Gastrocnemius medialis (tissue), 4 donors: Measurements from ENCODE around the gene SETX. TPM values are rescaled to one million over a fixed set of nuclear protein-coding genes. Genes with fewer than 3 reads are reported as not detected.
A peak's percentile ranks its signal among the peaks of the same experiment; 100 is the strongest.

Experiments used
- ATAC-seq, 2 donors: fragments of 150-250 bp; one replicate each; pipeline ENCODE4 v1.9.1; 2016
- DNase-seq, 2 donors: peaks; one replicate each; pipeline ENCODE4 v3.0.0-alpha.2; 2019
- H3K27ac ChIP-seq, 4 donors: fragments of 200-600 bp; sonication (generic); 1 replicate in 1 of 4; 2 replicates in 3 of 4; pipeline ENCODE4 v1.5.1; 2016 to 2018; ENCODE audit warnings: mild to moderate bottlenecking in 2 of 4, moderate library complexity in 1 of 4
- H3K27me3 ChIP-seq, 3 donors: fragments of 200-600 bp; sonication (generic) in 2 of 3; 1 replicate in 1 of 3; 2 replicates in 2 of 3; pipeline versions ENCODE4 v1.5.1 to v1.6.0; 2016 to 2019; ENCODE audit warnings: mild to moderate bottlenecking in 1 of 3, moderate library complexity in 1 of 3
- H3K36me3 ChIP-seq, 2 donors: fragments of 200-600 bp; sonication (generic) in 1 of 2; one replicate each; pipeline ENCODE4 v1.5.1; 2017 to 2018
- H3K4me1 ChIP-seq, 2 donors: fragments of 200-600 bp; sonication (generic) in 1 of 2; one replicate each; pipeline ENCODE4 v1.5.1; 2016 to 2017; ENCODE audit warnings: mild to moderate bottlenecking in 2 of 2
- H3K4me3 ChIP-seq, 4 donors: fragments of 200-600 bp; sonication (generic) in 3 of 4; 1 replicate in 1 of 4; 2 replicates in 3 of 4; pipeline ENCODE4 v1.5.1; 2016 to 2019; ENCODE audit warnings: mild to moderate bottlenecking in 2 of 4
- H3K9me3 ChIP-seq, 3 donors: fragments of 200-600 bp; sonication (generic) in 2 of 3; 1 replicate in 1 of 3; 2 replicates in 2 of 3; pipeline ENCODE4 v1.5.1; 2016 to 2019
- CTCF ChIP-seq, 5 experiments: fragments of 450-650 bp in 3 of 5; fragments of 200-600 bp in 2 of 5; sonication (generic) in 2 of 5; IDR thresholded peaks in 4 of 5; conservative IDR thresholded peaks in 1 of 5; 1 replicate in 4 of 5; 2 replicates in 1 of 5; pipeline ENCODE4 v1.5.1; 2016 to 2019; ENCODE audit warnings: antibody characterized with exemption in 5 of 5, mild to moderate bottlenecking in 3 of 5, moderate library complexity in 3 of 5
- POLR2A ChIP-seq, 2 donors: fragments of 450-650 bp; IDR thresholded peaks; one replicate each; pipeline ENCODE4 v1.6.1; 2017; ENCODE audit warnings: antibody characterized with exemption in 2 of 2, mild to moderate bottlenecking in 2 of 2, moderate library complexity in 2 of 2
- in situ Hi-C, 4 donors: fragments of 200-750 bp; cut with MboI; loops; one replicate each; pipeline versions ENCODE4 v1.15.0 to v1.8.0; 2017; ENCODE audit warnings: low sequenced_read_pairs in 4 of 4
- intact Hi-C: fragments of 100-400 bp; cut with DNase I; formaldehyde crosslinking; loops from one replicate; pipeline ENCODE4 v1.15.1; 2023; ENCODE audit warnings: low total_unique reads
- total RNA-seq, 4 donors: library from RNA; depleted of rRNA; stranded (reverse); fragments of >200 nt; gene quantifications; one replicate each; pipeline versions ENCODE4 v1.1.0 to v1.2.3, GENCODE V29; 2016

Gene SETX
- total RNA-seq, 4 donors from 2014 or later: 22.3 to 39.3 (median 24.8) TPM

- no peak for TF ChIP-seq CTCF (IDR thresholded peaks at IDR 0.05 in 4 of 5, conservative IDR thresholded peaks at IDR 0.05 in 1 of 5)
- TF ChIP-seq POLR2A (IDR thresholded peaks at IDR 0.05): no peak
- in situ Hi-C loops (no loop called here), intact Hi-C loops (loop anchor here (10.0 kb wide), 1 partner anchor 654 kb away; no protein-coding TSS in a partner anchor)
- Histone ChIP-seq H3K9me3 (no peaks in the 10 kb centered on the region), H3K27ac (no peak overlapping the region), H3K4me3 (no peak overlapping the region), H3K27me3 (peaks cover 0 to 12% (median 0%) of the 10 kb centered on the region in 3 donors), H3K36me3 (no peaks in the 10 kb centered on the region), H3K4me1 (no peaks in the 10 kb centered on the region)
- no peak for DNase-seq
- no peak for ATAC-seq
Measured at GRCh38 chr9:132249123-132249522, 105.7 kb downstream of the SETX start.

GRCh38 chr9:132247942-132248341 is 106.8 kb downstream of the SETX start:
- in situ Hi-C loops (no loop called here), intact Hi-C loops (loop anchor here (10.0 kb wide), 1 partner anchor 653 kb away; no protein-coding TSS in a partner anchor)
- H3K27me3 ChIP-seq: peaks cover 6 to 16% (median 9%) of the 10 kb centered on the region in 3 donors
- H3K4me3 ChIP-seq: no peak overlapping the region
- TF ChIP-seq CTCF (IDR thresholded peaks at IDR 0.05 in 4 of 5, conservative IDR thresholded peaks at IDR 0.05 in 1 of 5) (no peak), POLR2A (IDR thresholded peaks at IDR 0.05) (no peak)
- DNase-seq (no peak), ATAC-seq (no peak)
- no peaks in the 10 kb centered on the region for H3K36me3 ChIP-seq
- H3K4me1 ChIP-seq: no peaks in the 10 kb centered on the region
- H3K27ac ChIP-seq: no peak overlapping the region
- no peaks in the 10 kb centered on the region for H3K9me3 ChIP-seq

GRCh38 chr9:132245465-132245864 is 109.3 kb downstream of the SETX start:
- in situ Hi-C loops (no loop called here), intact Hi-C loops (loop anchor here (10.0 kb wide), 1 partner anchor 651 kb away; no protein-coding TSS in a partner anchor)
- Histone ChIP-seq H3K27ac (no peak overlapping the region), H3K36me3 (no peaks in the 10 kb centered on the region), H3K4me3 (no peak overlapping the region), H3K9me3 (no peaks in the 10 kb centered on the region), H3K27me3 (peaks cover 26 to 29% (median 26%) of the 10 kb centered on the region in 3 donors), H3K4me1 (peaks cover 0 to 6% of the 10 kb centered on the region in 2 donors)
- DNase-seq (no peak), ATAC-seq (no peak)
- TF ChIP-seq POLR2A (IDR thresholded peaks at IDR 0.05) (no peak), CTCF (IDR thresholded peaks at IDR 0.05 in 4 of 5, conservative IDR thresholded peaks at IDR 0.05 in 1 of 5) (no peak)

GRCh38 chr9:132244582-132245455 is 110.0 kb downstream of the SETX start:
- intact Hi-C loops: loop anchor here (10.0 kb wide), 1 partner anchor 650 kb away; no protein-coding TSS in a partner anchor
- H3K9me3 ChIP-seq: no peaks in the 10 kb centered on the region
- TF ChIP-seq CTCF (IDR thresholded peaks at IDR 0.05 in 4 of 5, conservative IDR thresholded peaks at IDR 0.05 in 1 of 5) (no peak), POLR2A (IDR thresholded peaks at IDR 0.05) (no peak)

More at GRCh38 chr9:132244582-132245455, 110.0 kb downstream of the SETX start:
- in situ Hi-C loops: no loop called here
- peaks cover 0 to 6% of the 10 kb centered on the region in 2 donors for H3K4me1 ChIP-seq
- peak overlapping the region in 1 of 4 donors; percentile 18 for H3K27ac ChIP-seq
- no peaks in the 10 kb centered on the region for H3K36me3 ChIP-seq
- no peak for ATAC-seq
- H3K4me3 ChIP-seq: no peak overlapping the region
- DNase-seq: no peak
- peaks cover 28 to 33% (median 28%) of the 10 kb centered on the region in 3 donors for H3K27me3 ChIP-seq
